ENCODE measurements around the gene CDK13. TPM values are rescaled to one million over a fixed set of nuclear protein-coding genes. Genes with fewer than 3 reads are reported as not detected.
"Not testable (repeated sequence)": the region's sequence is repeated elsewhere in the genome, so short reads cannot be mapped to it uniquely, and the experiment has no call there.

CDK13 gene
- total RNA-seq, 1 donor from 2014 or later, result 83.6 TPM

- Mint-ChIP-seq H3K36me3 (ENCODE audit: low read depth) (peaks cover 2% of the 10 kb centered on the region), H3K9me3 (no peaks in the 10 kb centered on the region), H3K4me1 (no peaks in the 10 kb centered on the region), H3K27ac (no peak overlapping the region), H3K4me3 (no peak overlapping the region), H3K27me3 (no peaks in the 10 kb centered on the region)
- CTCF ChIA-PET, result no interaction called here
- no peak for TF ChIP-seq CTCF (IDR thresholded peaks at IDR 0.05)
- POLR2A ChIA-PET, result no interaction called here
- DNase-seq, result no peak
- ATAC-seq (ENCODE audit: low read depth), result no peak
- intact Hi-C loops (cut with micrococcal nuclease), result no loop called here
Measured at GRCh38 chr7:40115936-40116335, 165.9 kb downstream of the CDK13 start.

GRCh38 chr7:40117199-40117598 is 167.1 kb downstream of the CDK13 start:
- H3K27ac Mint-ChIP-seq; ATAC-seq (ENCODE audit: low read depth); CTCF ChIA-PET; H3K4me3 Mint-ChIP-seq; H3K36me3 Mint-ChIP-seq (ENCODE audit: low read depth); H3K4me1 Mint-ChIP-seq; intact Hi-C loops (cut with micrococcal nuclease); H3K9me3 Mint-ChIP-seq; DNase-seq; H3K27me3 Mint-ChIP-seq: not testable (repeated sequence)
- POLR2A ChIA-PET, result interaction anchor here (0.6 kb wide), 1 partner anchor 16 kb away, joined by 4 read pairs; no protein-coding TSS in a partner anchor

- H3K27me3 Mint-ChIP-seq; intact Hi-C loops (cut with micrococcal nuclease); H3K36me3 Mint-ChIP-seq (ENCODE audit: low read depth); H3K4me3 Mint-ChIP-seq; H3K4me1 Mint-ChIP-seq; H3K9me3 Mint-ChIP-seq; CTCF ChIA-PET; ATAC-seq (ENCODE audit: low read depth); H3K27ac Mint-ChIP-seq; DNase-seq: not testable (repeated sequence)
- POLR2A ChIA-PET, result interaction anchor here (0.7 kb wide), 1 partner anchor 708 kb away, joined by 3 read pairs; no protein-coding TSS in a partner anchor
Measured at GRCh38 chr7:40118201-40118600, 168.1 kb downstream of the CDK13 start.

GRCh38 chr7:40120020-40120419 is 170.0 kb downstream of the CDK13 start:
- H3K36me3 Mint-ChIP-seq (ENCODE audit: low read depth), result no peaks in the 10 kb centered on the region
- H3K27ac Mint-ChIP-seq, result no peak overlapping the region
- intact Hi-C loops (cut with micrococcal nuclease), result no loop called here
- ATAC-seq (ENCODE audit: low read depth) (no peak), DNase-seq (no peak)
- ChIA-PET CTCF (no interaction called here), POLR2A (interaction anchor here (0.6 kb wide), 1 partner anchor 200 kb away, joined by 3 read pairs; no protein-coding TSS in a partner anchor)
- no peaks in the 10 kb centered on the region for H3K4me1 Mint-ChIP-seq
- no peak overlapping the region for H3K4me3 Mint-ChIP-seq
- no peaks in the 10 kb centered on the region for H3K9me3 Mint-ChIP-seq
- no peak for TF ChIP-seq CTCF (IDR thresholded peaks at IDR 0.05)
- H3K27me3 Mint-ChIP-seq, result no peaks in the 10 kb centered on the region

- CTCF ChIA-PET; H3K27ac Mint-ChIP-seq; H3K27me3 Mint-ChIP-seq; H3K4me3 Mint-ChIP-seq; ATAC-seq (ENCODE audit: low read depth); intact Hi-C loops (cut with micrococcal nuclease); H3K36me3 Mint-ChIP-seq (ENCODE audit: low read depth); DNase-seq; H3K4me1 Mint-ChIP-seq; H3K9me3 Mint-ChIP-seq: not testable (repeated sequence)
- POLR2A ChIA-PET, result interaction anchor here (0.7 kb wide), 1 partner anchor 10 kb away, joined by 4 read pairs; no protein-coding TSS in a partner anchor
Measured at GRCh38 chr7:40122100-40122939, 172.3 kb downstream of the CDK13 start.

- Mint-ChIP-seq H3K36me3 (ENCODE audit: low read depth) (no peaks in the 10 kb centered on the region), H3K4me3 (no peak overlapping the region), H3K27ac (no peak overlapping the region), H3K4me1 (peaks cover 8% of the 10 kb centered on the region), H3K9me3 (no peaks in the 10 kb centered on the region), H3K27me3 (no peaks in the 10 kb centered on the region)
- ChIA-PET POLR2A (no interaction called here), CTCF (no interaction called here)
- TF ChIP-seq CTCF (IDR thresholded peaks at IDR 0.05), result no peak
- no peak for DNase-seq
- no peak for ATAC-seq (ENCODE audit: low read depth)
- intact Hi-C loops (cut with micrococcal nuclease), result no loop called here
Measured at GRCh38 chr7:40122940-40123254, 172.8 kb downstream of the CDK13 start.

All from activated B cell treated with CpG ODN at 0.5 μM for 24 hours (primary cell).